ENCODE results near the gene RHBDD2.
"Not testable (repeated sequence)": the region's sequence is repeated elsewhere in the genome, so short reads cannot be mapped to it uniquely, and the experiment has no call there.

RHBDD2 gene

GRCh38 chr7:75889223-75889825 lies 10.5 kb downstream of the RHBDD2 start:
- DNase-seq (ENCODE audit: low read depth in 2 of 2) = no peak

- no peak for DNase-seq (ENCODE audit: low read depth in 2 of 2)
Measured at GRCh38 chr7:75889826-75890225, 11.0 kb downstream of the RHBDD2 start.

GRCh38 chr7:75891237-75891636 lies 12.4 kb downstream of the RHBDD2 start:
- DNase-seq (ENCODE audit: low read depth in 2 of 2) = not testable (repeated sequence)

GRCh38 chr7:75891815-75892411 lies 13.1 kb downstream of the RHBDD2 start:
- DNase-seq (ENCODE audit: low read depth in 2 of 2) = no peak

GRCh38 chr7:75892634-75893272 lies 13.9 kb downstream of the RHBDD2 start:
- no peak for DNase-seq (ENCODE audit: low read depth in 2 of 2)

GRCh38 chr7:75896803-75897327 lies 18.0 kb downstream of the RHBDD2 start:
- no peak for DNase-seq (ENCODE audit: low read depth in 2 of 2)

GRCh38 chr7:75900617-75901315 lies 21.9 kb downstream of the RHBDD2 start:
- DNase-seq (ENCODE audit: low read depth in 2 of 2) = no peak

- no peak for DNase-seq (ENCODE audit: low read depth in 2 of 2)
Measured at GRCh38 chr7:75905785-75906604, 27.2 kb downstream of the RHBDD2 start.

GRCh38 chr7:75906991-75907667 lies 28.3 kb downstream of the RHBDD2 start:
- DNase-seq (ENCODE audit: low read depth in 2 of 2) = no peak

GRCh38 chr7:75907668-75908039 lies 28.8 kb downstream of the RHBDD2 start:
- not testable (repeated sequence) for DNase-seq (ENCODE audit: low read depth in 2 of 2)

- no peak for DNase-seq (ENCODE audit: low read depth in 2 of 2)
Measured at GRCh38 chr7:75909521-75910132, 30.8 kb downstream of the RHBDD2 start.

- DNase-seq (ENCODE audit: low read depth in 2 of 2) = not testable (repeated sequence)
Measured at GRCh38 chr7:75911186-75911585, 32.4 kb downstream of the RHBDD2 start.

- no peak for DNase-seq (ENCODE audit: low read depth in 2 of 2)
Measured at GRCh38 chr7:75913437-75913836, 34.6 kb downstream of the RHBDD2 start.

- no peak for DNase-seq (ENCODE audit: low read depth in 2 of 2)
Measured at GRCh38 chr7:75914169-75914654, 35.4 kb downstream of the RHBDD2 start.

GRCh38 chr7:75914655-75915415 lies 36.0 kb downstream of the RHBDD2 start, which contains the start of gene POR:
Gene POR, plus strand, starts transcription at chr7:75915155. Its CDS starts 38,847 bp downstream, at chr7:75954002.
- DNase-seq (ENCODE audit: low read depth in 2 of 2) = peak; percentile 94 to 95

- DNase-seq (ENCODE audit: low read depth in 2 of 2) = no peak
Measured at GRCh38 chr7:75915416-75916156, 36.8 kb downstream of the RHBDD2 start.

GRCh38 chr7:75916259-75916658 lies 37.4 kb downstream of the RHBDD2 start:
- no peak for DNase-seq (ENCODE audit: low read depth in 2 of 2)

GRCh38 chr7:75916685-75917634 lies 38.1 kb downstream of the RHBDD2 start:
- no peak for DNase-seq (ENCODE audit: low read depth in 2 of 2)
